GM12891 (cell line): ENCODE data around the gene PCDH19.

Experiments used
- DNase-seq: peaks from one replicate; pipeline ENCODE4 v3.0.0; 2011; ENCODE audit warnings: low spot score; ENCODE audit not compliant: insufficient read length
- FAIRE-seq: peaks from 2 replicates; lab custom pipeline; 2011; peaks lifted over from hg19 to GRCh38; lab: Jason Lieb, UNC
- PAX5 ChIP-seq: IDR thresholded peaks from 2 replicates; pipeline ENCODE4 v1.6.1; 2011; ENCODE audit warnings: low read length, moderate library complexity, mild to moderate bottlenecking; ENCODE audit not compliant: insufficient read depth, severe bottlenecking
- POLR2A ChIP-seq: IDR thresholded peaks from 2 replicates; pipeline ENCODE4 v1.6.1; 2011; ENCODE audit warnings: low read depth, low read length, control low read depth
- POLR2AphosphoS5 ChIP-seq: IDR thresholded peaks from 2 replicates; pipeline ENCODE4 v1.6.1; 2011; ENCODE audit warnings: low read depth, low read length, control low read depth
- POU2F2 ChIP-seq: IDR thresholded peaks from 2 replicates; pipeline ENCODE4 v1.6.1; 2011; ENCODE audit warnings: low read depth, mild to moderate bottlenecking, control low read depth, low read length, moderate library complexity
- SPI1 ChIP-seq: IDR thresholded peaks from 2 replicates; pipeline ENCODE4 v1.6.1; 2011; ENCODE audit warnings: low read depth, low read length, control low read depth
- TAF1 ChIP-seq: IDR thresholded peaks from 2 replicates; pipeline ENCODE4 v1.6.1; 2011; ENCODE audit warnings: low read depth, low read length, control low read depth

Gene PCDH19

DNA sequence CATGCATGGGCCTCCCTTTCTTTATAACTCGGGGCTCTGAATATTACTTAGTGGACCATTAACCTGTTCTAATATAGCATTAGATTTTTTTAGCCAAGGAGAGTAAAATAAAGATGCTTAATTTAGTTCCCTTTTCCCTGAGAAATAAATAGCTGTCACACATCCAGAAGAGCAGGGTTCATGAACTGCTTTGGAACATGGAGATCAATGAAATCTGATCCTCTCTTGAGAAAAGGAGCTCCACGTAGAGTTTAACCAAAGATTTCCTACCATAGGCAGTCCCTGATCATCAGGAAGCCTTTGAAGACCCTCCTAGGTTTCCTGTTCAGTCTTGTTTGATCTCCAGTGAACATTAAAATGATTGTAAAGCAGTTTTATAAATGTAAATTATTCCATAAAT is 8.5 kb upstream of the PCDH19 start:
- TF ChIP-seq POU2F2 (no peak), TAF1 (no peak)
- FAIRE-seq = no peak
- no peak for DNase-seq

DNA sequence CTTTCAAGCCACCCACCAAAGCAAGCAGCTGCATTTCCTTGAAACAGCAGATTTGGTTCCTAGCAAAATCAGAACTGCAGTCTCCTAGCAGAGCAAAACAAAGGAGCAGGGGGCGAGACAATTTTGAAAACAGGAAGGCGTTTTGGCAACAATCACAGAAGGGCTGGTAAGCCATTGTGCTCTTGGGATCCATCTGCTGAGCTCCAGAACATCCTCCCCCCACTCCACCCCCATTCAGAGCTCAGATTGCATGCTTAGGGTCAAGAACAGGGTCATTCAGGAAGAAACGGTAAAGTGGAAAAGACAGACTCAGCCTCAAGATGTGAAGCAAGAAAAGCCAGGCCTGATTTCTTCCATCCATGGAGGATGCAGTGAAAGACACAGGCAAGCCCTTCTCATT is 7.6 kb upstream of the PCDH19 start:
- DNase-seq (no peak), FAIRE-seq (no peak)
- no peak for TF ChIP-seq POLR2A
- TF ChIP-seq PAX5 = no peak
- no peak for TF ChIP-seq POU2F2
- no peak for TF ChIP-seq POLR2AphosphoS5
- TF ChIP-seq SPI1 = no peak
- no peak for TF ChIP-seq TAF1

DNA sequence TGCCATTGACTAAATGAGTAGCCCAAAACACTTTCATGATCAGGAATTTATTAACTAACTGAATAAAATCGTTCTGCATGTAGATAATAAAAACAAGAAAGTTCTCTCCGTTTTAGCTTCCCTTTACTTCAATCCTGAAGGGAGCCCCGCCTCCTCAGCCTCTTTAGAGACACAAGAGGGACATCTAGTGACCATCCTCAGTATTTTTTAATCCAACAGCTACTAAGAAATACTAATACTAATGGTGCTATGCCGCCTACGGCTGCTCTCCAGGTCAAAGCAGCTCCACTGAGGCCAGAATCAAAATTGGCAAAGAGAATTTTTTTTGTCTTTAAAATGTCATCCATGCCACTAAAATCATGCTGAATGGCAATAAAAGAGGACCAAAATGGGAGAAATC is 3.2 kb upstream of the PCDH19 start:
- no peak for TF ChIP-seq POLR2A
- TF ChIP-seq PAX5 = no peak
- FAIRE-seq (peak; percentile 16), DNase-seq (no peak)

DNA sequence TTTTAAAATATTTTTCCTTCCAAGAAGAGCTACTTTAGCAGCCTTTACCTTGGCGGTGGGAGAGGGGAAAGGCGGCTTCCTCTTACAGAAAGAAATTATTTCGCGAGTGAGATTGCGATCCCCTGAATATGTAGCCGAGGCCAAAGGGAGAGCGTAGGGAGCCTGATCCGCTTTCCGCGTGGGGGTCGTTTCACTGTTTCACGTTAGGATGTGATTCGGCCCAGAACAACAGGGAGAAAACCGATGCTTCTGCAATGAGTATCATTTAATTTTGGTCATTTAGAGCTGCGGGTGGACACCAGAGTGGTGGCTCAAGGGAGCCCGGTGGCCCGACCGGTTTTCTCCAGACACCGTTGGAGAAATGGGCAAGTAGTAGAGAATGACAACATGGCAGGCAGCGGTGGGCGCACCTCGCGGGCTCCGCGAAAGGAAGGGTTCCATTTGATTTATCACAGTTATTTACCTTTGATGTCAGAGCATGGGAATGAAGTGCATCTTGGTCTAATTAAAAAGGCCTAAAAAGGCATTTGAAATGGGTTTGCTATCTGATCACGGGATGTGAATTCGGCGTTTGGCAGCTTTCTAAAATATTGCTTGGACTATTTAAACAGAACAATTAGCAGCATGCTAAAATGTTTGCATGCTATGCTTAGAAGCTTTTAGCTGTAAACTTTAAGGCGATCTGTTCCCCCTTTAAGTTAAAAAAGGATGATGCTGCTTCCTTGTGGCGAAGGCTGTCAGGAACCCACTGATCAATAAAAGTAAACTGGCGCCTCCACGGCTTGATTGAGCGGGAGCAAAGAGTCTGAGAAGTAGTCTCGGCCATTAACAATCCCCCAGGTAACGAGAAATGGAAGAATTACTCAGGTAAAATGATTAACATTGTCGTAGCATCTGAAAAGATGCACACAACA is 2.0 kb upstream of the PCDH19 start:
- no peak for TF ChIP-seq POLR2AphosphoS5
- TF ChIP-seq POLR2A = no peak
- TF ChIP-seq PAX5 = no peak
- TF ChIP-seq SPI1 = no peak
- TF ChIP-seq TAF1 = no peak
- TF ChIP-seq POU2F2 = no peak
- FAIRE-seq (no peak), DNase-seq (no peak)

DNA sequence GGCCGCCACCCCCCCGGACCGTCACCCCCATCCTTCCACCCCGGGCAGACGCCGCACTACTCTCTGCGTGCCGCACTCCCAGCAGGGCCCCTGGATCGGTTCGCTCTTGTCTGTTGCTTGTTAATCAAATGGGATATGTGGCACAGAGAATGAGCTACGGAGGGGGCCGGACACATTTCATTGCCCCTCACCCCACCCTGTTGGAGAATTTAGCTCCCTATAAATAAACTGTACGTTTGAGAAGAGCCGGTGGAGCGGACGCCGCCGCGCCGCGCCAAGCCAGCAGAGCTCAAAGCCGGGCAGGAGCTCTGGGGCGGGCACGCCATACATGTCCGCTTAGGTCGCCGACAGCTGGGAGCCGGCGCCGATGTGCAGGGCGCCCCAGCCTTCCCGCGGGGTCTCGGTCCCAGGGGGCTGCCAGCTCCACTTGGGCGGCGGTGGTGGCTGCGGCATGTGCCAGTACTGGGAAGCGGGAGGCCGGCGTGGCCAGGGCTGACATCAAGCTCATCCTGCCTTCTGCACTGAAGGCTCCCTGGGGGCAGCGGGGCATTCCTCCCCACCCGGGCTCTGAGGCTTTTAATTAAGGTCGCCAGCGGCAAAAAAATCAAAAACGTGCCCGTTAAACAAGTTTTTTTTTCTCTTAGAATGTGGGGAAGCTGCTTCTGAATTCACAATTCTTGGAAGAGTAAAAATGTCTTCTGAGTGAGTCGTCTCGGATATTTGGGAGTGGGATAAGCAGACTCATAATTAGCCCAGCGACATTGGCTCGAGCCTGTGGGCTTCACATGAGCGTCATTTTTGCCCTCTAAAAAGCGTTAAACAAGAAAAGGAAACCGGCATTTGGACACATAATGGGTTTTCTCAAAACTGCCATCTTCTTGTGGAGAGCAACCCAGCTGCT is 1.1 kb upstream of the PCDH19 start:
- DNase-seq (no peak), FAIRE-seq (no peak)

DNA sequence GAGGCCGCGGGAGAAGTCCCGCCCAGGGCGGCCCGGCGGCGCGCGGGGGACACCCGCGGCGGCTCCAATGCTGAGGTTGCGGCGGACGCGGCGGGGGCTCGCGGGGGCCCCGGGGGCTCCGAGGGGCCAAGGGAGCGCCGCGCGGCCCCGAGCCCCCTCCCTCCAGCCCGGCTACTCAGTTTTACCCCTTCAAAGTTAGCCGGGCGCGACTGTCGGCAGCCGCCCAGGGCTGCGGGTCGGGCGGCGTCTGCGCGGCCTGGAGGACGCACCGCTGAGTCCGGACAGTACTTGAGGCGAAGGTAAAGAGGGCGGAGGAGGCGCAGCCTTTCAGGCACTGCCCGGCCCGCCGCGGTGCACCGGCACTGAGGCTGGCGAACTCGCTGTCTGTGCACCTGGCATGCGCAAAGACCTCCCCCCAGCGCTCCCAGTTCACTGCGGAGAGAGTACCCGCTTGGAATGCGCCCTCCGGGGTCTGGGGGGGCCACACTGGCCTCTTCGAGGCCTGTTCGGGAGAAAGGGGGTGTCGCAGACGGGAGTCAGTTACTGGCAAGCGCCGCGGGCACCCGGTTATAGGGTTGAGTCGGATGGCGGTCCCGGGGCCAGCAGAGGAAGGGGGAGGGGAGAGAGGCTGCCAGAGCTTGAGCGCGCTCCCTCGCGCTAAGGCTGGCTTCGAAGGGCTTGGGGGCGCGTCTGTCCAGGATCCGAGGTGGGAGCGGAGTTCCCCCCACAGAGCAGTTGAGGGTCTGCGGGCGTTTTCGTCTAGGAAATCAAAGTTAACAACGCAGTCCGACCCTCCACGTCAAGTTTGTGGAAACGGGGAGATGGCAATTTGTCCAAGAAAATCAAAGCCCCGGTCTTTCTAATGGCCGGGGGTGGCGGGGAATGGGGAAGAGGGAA is 1.1 kb downstream of the PCDH19 start:
- FAIRE-seq = no peak
- DNase-seq = no peak
- no peak for TF ChIP-seq SPI1
- no peak for TF ChIP-seq POLR2A
- TF ChIP-seq POLR2AphosphoS5 = no peak

More for the DNA sequence above, 1.1 kb upstream of the PCDH19 start:
- TF ChIP-seq PAX5 (no peak), POU2F2 (no peak)

DNA sequence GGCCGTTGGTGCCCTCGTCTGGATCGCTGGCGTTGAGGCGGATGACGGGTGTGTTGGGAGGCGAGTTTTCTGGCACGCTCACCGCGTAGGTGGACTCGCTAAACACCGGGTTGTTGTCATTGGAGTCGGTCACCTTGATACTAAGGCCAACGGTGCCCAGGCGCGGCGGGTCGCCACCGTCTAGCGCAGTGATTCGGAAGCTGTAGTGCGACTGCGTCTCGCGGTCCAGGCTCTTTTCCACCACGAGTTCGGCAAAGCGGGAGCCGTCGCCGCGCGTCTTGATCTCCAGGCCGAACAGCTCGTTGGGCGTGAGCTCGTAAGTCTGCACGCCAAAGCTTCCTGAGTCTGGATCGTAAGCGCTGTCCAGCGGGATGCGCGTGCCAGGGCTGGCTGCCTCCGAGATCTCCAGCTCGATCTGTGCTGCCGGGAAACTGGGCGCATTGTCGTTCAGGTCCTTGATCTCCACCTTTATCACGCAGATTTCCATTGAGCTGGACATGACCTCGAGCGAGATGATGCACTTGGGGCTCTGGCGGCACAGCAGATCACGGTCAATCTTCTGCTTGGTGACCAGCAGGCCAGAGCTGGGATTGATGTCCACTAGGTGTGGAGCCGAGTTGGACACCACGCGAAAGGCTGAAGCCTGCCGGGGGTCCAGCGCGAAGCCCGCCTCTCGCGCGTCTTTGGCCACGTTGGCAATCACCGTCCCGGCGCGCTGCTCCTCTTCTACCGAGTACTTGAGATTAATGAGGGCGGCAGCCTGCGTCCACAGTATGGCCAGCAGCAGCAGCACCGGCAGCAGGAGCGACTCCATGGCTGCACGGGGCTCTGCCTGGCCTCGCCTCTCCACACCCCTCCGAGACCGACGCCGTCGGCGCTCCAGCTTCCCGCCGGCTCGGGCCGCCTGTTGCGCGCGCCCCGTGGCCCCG is 2.0 kb downstream of the PCDH19 start:
- FAIRE-seq = no peak
- DNase-seq = no peak
- TF ChIP-seq POU2F2 = no peak
- no peak for TF ChIP-seq SPI1
- no peak for TF ChIP-seq POLR2A
- no peak for TF ChIP-seq PAX5
- TF ChIP-seq POLR2AphosphoS5 = no peak

DNA sequence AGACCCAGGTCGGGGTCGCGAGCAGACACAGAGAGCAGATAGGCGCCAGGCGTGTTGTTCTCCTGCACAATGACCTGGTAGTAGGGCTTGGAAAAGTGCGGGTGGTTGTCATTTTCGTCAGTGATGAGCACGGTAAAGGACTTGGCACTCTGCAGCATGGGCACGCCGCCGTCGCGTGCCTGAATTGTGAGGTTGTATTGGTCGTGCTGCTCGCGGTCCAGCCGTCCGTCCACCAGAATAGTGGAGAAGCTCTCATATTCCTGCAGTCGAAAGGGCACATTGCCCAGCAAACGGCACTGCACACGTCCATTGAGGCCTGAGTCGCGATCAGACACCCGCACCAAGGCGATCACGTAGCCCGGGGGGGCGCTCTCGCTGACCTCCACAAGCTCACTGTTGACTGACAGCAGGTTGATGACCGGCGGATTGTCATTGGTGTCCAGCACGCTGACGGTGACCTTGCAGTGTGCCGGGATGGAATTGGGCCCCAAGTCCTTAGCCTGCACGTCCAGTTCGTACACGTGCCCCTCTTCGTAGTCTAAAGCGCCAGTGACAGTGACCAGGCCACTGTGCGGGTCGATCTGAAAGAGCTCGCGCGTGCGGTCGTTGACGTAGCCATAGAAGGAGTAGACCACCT is 2.8 kb downstream of the PCDH19 start:
- TF ChIP-seq TAF1 (no peak), POU2F2 (no peak), POLR2AphosphoS5 (no peak), SPI1 (no peak), POLR2A (no peak), PAX5 (no peak)
- DNase-seq (no peak), FAIRE-seq (peak; percentile 23)
